NB4 (cell line): ENCODE measurements around the gene FUNDC2.

Source experiments
- CTCF ChIP-seq: IDR thresholded peaks from one replicate; pipeline ENCODE4 v1.5.1; 2012; ENCODE audit warnings: low read depth, low read length
- POLR2A ChIP-seq: IDR thresholded peaks from 2 replicates; pipeline ENCODE4 v1.6.1; 2011; ENCODE audit warnings: mild to moderate bottlenecking; ENCODE audit not compliant: insufficient read length; ENCODE audit errors: extremely low read depth

DNA sequence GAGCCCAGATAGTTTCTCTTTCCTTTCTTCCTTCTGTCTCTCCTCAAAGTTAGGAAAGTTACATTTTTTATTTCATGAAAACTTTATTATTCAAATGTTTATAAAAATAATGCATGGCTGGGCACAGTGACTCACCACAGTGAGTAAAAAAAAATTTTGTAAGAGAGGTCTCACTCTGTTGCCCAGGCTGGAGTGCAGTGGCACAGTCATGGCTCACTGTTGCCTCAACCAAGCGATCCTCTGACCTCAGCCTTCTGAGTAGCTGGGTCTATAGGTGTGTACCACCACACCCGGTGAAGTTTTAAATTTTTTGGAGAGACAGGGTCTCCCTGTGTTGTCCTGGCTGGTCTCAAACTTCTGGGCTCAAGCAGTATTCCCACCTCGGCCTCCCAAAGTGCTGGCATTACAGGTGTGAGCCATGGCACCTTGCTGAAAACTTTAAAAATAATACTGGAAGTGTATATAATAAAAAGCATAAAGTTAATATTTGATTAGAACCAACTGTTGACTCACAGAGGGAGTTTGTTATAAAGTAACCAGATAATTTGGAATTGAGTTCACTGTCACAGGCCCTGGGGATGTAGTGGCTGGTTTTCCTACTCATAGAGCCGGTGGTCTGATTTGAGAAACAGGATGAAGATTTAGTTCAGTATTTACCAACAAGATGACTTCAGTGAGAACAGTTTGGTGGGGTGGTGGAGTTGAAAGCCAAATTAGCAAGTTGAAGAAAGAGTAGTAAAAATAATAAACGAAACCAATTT, 26.3 kb downstream of the FUNDC2 start:
- TF ChIP-seq CTCF (no peak), POLR2A (no peak)
